NB4 (cell line): ENCODE results near the gene UTP18.
"Not testable (repeated sequence)": the region's sequence is repeated elsewhere in the genome, so short reads cannot be mapped to it uniquely, and the experiment has no call there.

Experiments
- DNase-seq: peaks from one replicate; pipeline ENCODE4 v3.0.0; 2010; ENCODE audit warnings: low read depth
- H3K4me3 ChIP-seq: one replicate; pipeline ENCODE4 v1.5.1; 2011; ENCODE audit warnings: mild to moderate bottlenecking, low read depth, low read length, moderate library complexity
- CTCF ChIP-seq: IDR thresholded peaks from one replicate; pipeline ENCODE4 v1.5.1; 2012; ENCODE audit warnings: low read depth, low read length
- MAX ChIP-seq: IDR thresholded peaks from 2 replicates; pipeline ENCODE4 v1.6.1; 2011; ENCODE audit warnings: low read depth, low read length
- MYC ChIP-seq: IDR thresholded peaks from 2 replicates; pipeline ENCODE4 v1.6.1; 2011; ENCODE audit warnings: low read depth, low read length
- POLR2A ChIP-seq: IDR thresholded peaks from 2 replicates; pipeline ENCODE4 v1.6.1; 2011; ENCODE audit warnings: mild to moderate bottlenecking; ENCODE audit not compliant: insufficient read length; ENCODE audit errors: extremely low read depth

Gene UTP18

GRCh38 chr17:51260237-51261023 lies at the start of gene UTP18:
TSS of gene UTP18 (plus strand) at chr17:51260546. CDS start at chr17:51260585, 39 bp downstream.
- TF ChIP-seq POLR2A: peak; percentile 40
- TF ChIP-seq MYC: peak; percentile 87
- no peak for TF ChIP-seq CTCF
- TF ChIP-seq MAX: peak; percentile 97
- DNase-seq: peak; percentile 97
- H3K4me3 ChIP-seq: peak within 1 kb of the TSS; percentile 96

- no peak overlapping the region for H3K4me3 ChIP-seq
- TF ChIP-seq MAX (no peak), MYC (no peak), CTCF (no peak), POLR2A (no peak)
- DNase-seq: no peak
Observed at GRCh38 chr17:51214920-51215319, 45.4 kb upstream of the UTP18 start.

GRCh38 chr17:51217946-51218345 lies 42.4 kb upstream of the UTP18 start:
- no peak overlapping the region for H3K4me3 ChIP-seq
- DNase-seq: no peak
- TF ChIP-seq POLR2A (no peak), CTCF (no peak), MYC (no peak), MAX (no peak)

GRCh38 chr17:51221322-51221721 lies 39.0 kb upstream of the UTP18 start:
- H3K4me3 ChIP-seq: no peak overlapping the region
- no peak for DNase-seq
- no peak for TF ChIP-seq MAX
- no peak for TF ChIP-seq MYC
- no peak for TF ChIP-seq POLR2A
- no peak for TF ChIP-seq CTCF

DNA sequence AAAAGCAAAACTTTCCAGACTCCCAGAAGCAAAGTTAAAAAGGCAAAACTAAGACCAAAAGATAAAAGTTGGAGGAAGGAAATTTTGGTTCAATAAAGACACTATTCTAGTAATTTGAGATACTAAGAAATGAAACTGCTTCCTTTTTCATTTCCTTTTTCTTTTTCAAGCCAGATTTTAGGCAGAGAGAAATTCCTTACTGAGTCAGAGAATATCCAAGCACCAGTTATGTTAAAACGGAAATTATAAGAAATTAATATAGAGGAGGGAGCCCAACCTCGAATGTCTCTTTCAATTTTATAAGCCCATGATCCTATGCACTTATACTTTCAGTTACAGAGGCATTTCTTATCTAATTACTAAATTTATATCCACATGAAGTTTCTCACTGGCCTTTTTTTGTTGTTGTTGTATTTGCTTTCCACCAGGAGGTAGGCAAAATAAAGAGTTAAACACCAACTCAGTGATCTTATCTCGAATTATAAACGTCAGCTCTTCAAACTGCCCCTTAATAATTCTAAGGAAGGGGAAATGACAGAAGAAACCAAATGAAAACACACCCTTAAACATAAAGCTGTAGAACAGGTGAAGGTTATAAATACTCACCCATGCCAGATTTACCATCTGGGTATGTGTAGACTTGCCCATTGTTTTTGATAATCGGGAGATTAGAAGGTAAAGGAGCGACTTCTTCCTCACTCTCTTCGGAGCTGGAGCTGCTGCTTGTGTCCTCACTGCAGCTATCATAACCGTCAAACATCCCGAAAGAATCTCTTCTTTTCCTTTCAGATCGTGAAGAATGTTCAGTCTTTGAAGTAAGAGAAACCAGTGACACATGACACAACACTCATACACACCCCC lies 35.7 kb upstream of the UTP18 start:
- DNase-seq: no peak
- TF ChIP-seq MAX (no peak), POLR2A (no peak), MYC (no peak), CTCF (no peak)
- no peak overlapping the region for H3K4me3 ChIP-seq

GRCh38 chr17:51225523-51225922 lies 34.8 kb upstream of the UTP18 start:
- DNase-seq, H3K4me3 ChIP-seq: not testable (repeated sequence)
